SU-DHL-6 (cell line): ENCODE data around the gene C11orf65.

Experiments
- H2AFZ ChIP-seq: fragments of 200-600 bp; sonication (generic); 2 replicates; pipeline ENCODE4 v1.6.1; 2014; ENCODE audit warnings: low read depth, mild to moderate bottlenecking, moderate library complexity, mixed read lengths, antibody characterized with exemption, low read length; ENCODE audit not compliant: severe bottlenecking
- H3F3A ChIP-seq: fragments of 200-600 bp; shearing (Covaris generic); 2 replicates; pipeline ENCODE4 v1.6.0; 2016; ENCODE audit warnings: antibody characterized with exemption, mild to moderate bottlenecking; ENCODE audit not compliant: insufficient read depth
- H3K27ac ChIP-seq: fragments of 200-600 bp; sonication (generic); 2 replicates; pipeline ENCODE4 v1.5.1; 2016; ENCODE audit warnings: low read depth, mild to moderate bottlenecking, low read length, moderate library complexity, mixed read lengths
- H3K27me3 ChIP-seq: fragments of 200-600 bp; sonication (generic), shearing (Covaris generic); 2 replicates; pipeline ENCODE4 v1.6.0; 2014; ENCODE audit warnings: mild to moderate bottlenecking, low read length
- H3K36me3 ChIP-seq: fragments of 200-600 bp; sonication (generic); 2 replicates; pipeline ENCODE4 v1.6.1; 2014; ENCODE audit warnings: mild to moderate bottlenecking, low read length, mixed read lengths
- H3K4me2 ChIP-seq: fragments of 300-600, 200-600 bp; shearing (Covaris generic), sonication (generic); 2 replicates; pipeline ENCODE4 v1.6.0; 2014; ENCODE audit warnings: low read length, low read depth, mild to moderate bottlenecking; ENCODE audit not compliant: poor library complexity, severe bottlenecking
- H3K4me3 ChIP-seq: fragments of 200-600 bp; sonication (generic); 2 replicates; pipeline ENCODE4 v1.5.1; 2014; ENCODE audit warnings: antibody characterized with exemption, low read length, mild to moderate bottlenecking, mixed read lengths; ENCODE audit not compliant: insufficient read depth, poor library complexity, severe bottlenecking
- H3K79me2 ChIP-seq: fragments of 200-600 bp; sonication (generic); 2 replicates; pipeline ENCODE4 v1.6.1; 2014; ENCODE audit warnings: mild to moderate bottlenecking, low read length, moderate library complexity; ENCODE audit not compliant: insufficient read depth
- H3K9ac ChIP-seq: fragments of 200-600 bp; sonication (generic); 2 replicates; pipeline ENCODE4 v1.7.0; 2014; ENCODE audit warnings: mild to moderate bottlenecking, low read length
- H3K9me2 ChIP-seq: fragments of 200-600 bp; sonication (generic); replicated peaks from 2 replicates; pipeline ENCODE4 v1.6.1; 2014; ENCODE audit warnings: low read length; ENCODE audit not compliant: insufficient read depth
- H3K9me3 ChIP-seq: fragments of 200-600 bp; sonication (generic); 2 replicates; pipeline ENCODE4 v1.6.1; 2014; ENCODE audit warnings: low read length, mixed read lengths; ENCODE audit not compliant: insufficient read depth
- H4K20me1 ChIP-seq: fragments of 200-600 bp; sonication (generic); 2 replicates; pipeline ENCODE4 v1.6.1; 2014; ENCODE audit warnings: low read depth, mild to moderate bottlenecking, antibody characterized with exemption, low read length, moderate library complexity, mixed read lengths
- CTCF ChIP-seq: fragments of 200-600 bp; sonication (generic); IDR thresholded peaks from one replicate; pipeline ENCODE4 v1.5.1; 2017; ENCODE audit warnings: antibody characterized with exemption, mild to moderate bottlenecking, low read length, moderate library complexity; ENCODE audit not compliant: insufficient read depth, poor library complexity, severe bottlenecking
- EZH2phosphoT487 ChIP-seq: fragments of 200-600 bp; sonication (generic), shearing (Covaris generic); conservative IDR thresholded peaks from 2 replicates; pipeline ENCODE4 v1.6.1; 2018; ENCODE audit warnings: mild to moderate bottlenecking, antibody characterized with exemption, low read length, moderate library complexity, mixed read lengths

The C11orf65 gene

DNA sequence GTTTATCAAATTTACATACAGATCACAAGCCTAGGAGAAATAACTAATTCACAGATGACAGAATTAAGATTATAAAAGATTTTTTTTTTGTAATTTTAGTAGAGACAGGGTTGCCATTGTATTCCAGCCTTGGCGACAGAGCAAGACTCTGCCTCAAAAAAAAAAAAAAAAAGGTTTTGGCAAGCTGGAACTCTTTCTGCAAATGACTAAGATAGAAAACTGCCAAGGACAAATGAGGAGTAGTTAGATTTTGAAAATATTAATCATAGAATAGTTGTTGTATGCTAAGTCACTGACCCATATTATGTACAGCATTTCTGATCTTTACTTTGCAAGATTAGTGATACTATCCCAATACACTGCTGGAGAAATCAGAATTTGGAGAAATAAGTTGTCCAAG, 99.2 kb downstream of the C11orf65 start:
- Histone ChIP-seq H4K20me1 (no peaks in the 10 kb centered on the region), H3K4me2 (no peak overlapping the region), H3K36me3 (peaks cover 19% of the 10 kb centered on the region; the same call in 1 of the 2 replicates), H2AFZ (no peak overlapping the region), H3K27ac (no peak overlapping the region), H3K79me2 (no peaks in the 10 kb centered on the region), H3K4me3 (no peak overlapping the region), H3K27me3 (no peaks in the 10 kb centered on the region), H3F3A (no peaks in the 10 kb centered on the region), H3K9me2 (no peaks in the 10 kb centered on the region), H3K9me3 (no peaks in the 10 kb centered on the region), H3K9ac (no peak overlapping the region)
- TF ChIP-seq CTCF (no peak), EZH2phosphoT487 (no peak)

DNA sequence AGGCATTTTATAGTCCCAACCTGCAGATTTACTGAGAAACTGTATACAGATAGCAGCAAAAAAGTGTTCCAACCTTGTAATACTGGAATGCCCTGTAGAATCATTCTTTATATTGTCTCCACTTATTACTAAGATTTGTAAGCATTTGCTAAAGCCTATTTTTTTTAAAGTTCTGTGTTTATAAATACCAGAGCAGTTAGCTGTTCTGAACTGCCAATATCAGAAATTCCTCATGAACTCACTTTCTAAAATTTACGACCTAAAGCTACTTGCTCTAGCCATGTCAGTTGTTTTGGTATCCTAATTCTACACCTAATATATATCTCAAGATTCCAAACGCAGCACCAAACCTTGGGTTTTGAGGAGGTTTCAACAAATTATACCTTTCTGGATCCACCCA, 103.2 kb downstream of the C11orf65 start:
- peaks cover 12% of the 10 kb centered on the region; the same call in 1 of the 2 replicates for H3K36me3 ChIP-seq

DNA sequence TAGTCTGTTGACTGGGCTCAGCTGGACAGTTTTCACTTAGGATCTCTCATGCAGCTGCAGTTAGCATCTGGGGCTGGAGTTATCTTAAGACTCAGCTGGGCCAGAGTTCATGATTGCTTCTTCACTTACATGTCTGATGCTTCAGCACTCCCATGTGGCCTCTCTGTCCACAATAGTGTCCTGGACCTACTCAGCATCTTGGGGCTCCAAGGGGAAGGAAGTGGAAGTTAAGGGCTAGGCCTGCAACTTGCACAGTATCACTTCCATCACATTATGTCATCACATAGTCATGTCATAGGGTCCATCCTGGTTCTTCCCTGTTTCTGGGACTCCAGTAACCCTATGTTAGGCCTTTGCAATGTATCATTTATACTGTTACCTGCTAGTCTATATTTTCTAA, 115.9 kb downstream of the C11orf65 start:
- Histone ChIP-seq H2AFZ (no peak overlapping the region), H3K9me3 (no peaks in the 10 kb centered on the region), H3F3A (no peaks in the 10 kb centered on the region), H3K9me2 (no peaks in the 10 kb centered on the region), H4K20me1 (no peaks in the 10 kb centered on the region; the same call in 1 of the 2 replicates), H3K27me3 (no peaks in the 10 kb centered on the region), H3K4me2 (no peak overlapping the region), H3K79me2 (no peaks in the 10 kb centered on the region), H3K4me3 (no peak overlapping the region), H3K9ac (no peak overlapping the region), H3K36me3 (peaks cover 63% of the 10 kb centered on the region), H3K27ac (no peak overlapping the region)
- TF ChIP-seq EZH2phosphoT487 = no peak
- no peak for TF ChIP-seq CTCF

More for the DNA sequence above, 103.2 kb downstream of the C11orf65 start:
- Histone ChIP-seq H3K27ac (no peak overlapping the region), H3K79me2 (no peaks in the 10 kb centered on the region), H3K4me2 (no peak overlapping the region), H3K4me3 (no peak overlapping the region), H3K9ac (no peak overlapping the region), H3K9me3 (no peaks in the 10 kb centered on the region), H2AFZ (no peak overlapping the region), H3K27me3 (no peaks in the 10 kb centered on the region), H4K20me1 (no peaks in the 10 kb centered on the region), H3K9me2 (no peaks in the 10 kb centered on the region), H3F3A (no peaks in the 10 kb centered on the region)
- TF ChIP-seq EZH2phosphoT487 = no peak
- no peak for TF ChIP-seq CTCF
